ENCODE data around the gene TEX47. TPM values are rescaled to one million over a fixed set of nuclear protein-coding genes. Genes with fewer than 3 reads are reported as not detected.
A peak's percentile ranks its signal among the peaks of the same experiment; 100 is the strongest.

The TEX47 gene
- not detected in 2 replicates for total RNA-seq (2014; rRNA removed; shearing (Covaris generic))

DNA sequence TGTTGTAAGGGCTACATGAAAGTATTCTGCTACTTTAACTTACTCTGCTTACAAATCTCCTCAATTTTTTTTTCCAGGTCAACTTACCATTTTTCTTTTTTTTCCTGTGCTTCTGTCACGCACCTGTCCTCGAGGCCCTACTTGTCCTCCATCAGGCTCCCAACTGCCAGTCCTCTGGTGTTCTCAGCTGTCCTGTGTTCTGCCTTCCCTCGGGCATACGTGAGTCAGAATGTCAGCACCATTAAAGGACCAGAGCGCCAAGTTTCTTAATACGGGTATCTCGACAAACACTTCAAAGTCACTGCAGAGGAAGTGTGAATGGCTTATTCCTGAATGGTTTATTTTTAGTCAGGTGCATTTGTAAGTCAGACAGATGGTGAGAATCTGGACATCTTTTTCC, at the start of gene TEX47:
Gene TEX47 (minus strand): TSS at position 185 of the 400 bp plus-strand sequence. CDS start 795 bp downstream, outside the sequence.
- DNase-seq = no peak
- H3K36me3 ChIP-seq (replicated peaks; ENCODE audit: control insufficient read depth, insufficient read depth, low read length) = no peaks in the 10 kb centered on the region
- no peak within 1 kb of the TSS for H3K4me3 ChIP-seq (ENCODE audit: insufficient read depth, low read depth, low read length)
- H3K27me3 ChIP-seq (ENCODE audit: control insufficient read depth, insufficient read depth, low read length) = no peaks in the 10 kb centered on the region

DNA sequence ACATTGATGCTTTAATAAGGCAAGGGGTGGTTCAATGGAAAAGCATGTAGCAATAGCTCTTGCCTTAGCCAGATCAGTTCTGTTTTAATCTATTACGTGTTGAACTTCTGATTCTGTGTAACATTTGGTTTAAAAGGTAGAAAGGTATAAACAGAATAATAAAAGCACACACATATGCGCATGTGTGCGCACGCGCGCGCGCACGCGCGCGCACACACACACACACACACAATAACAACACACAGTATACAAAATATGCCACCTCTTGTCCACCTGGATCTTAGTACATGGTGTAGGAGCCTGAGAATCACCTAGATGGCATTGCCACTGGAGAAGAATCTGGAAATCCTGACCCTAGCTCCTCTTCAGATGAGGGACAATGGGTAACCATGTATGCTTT, 49.6 kb upstream of the TEX47 start:
- H3K4me3 ChIP-seq (ENCODE audit: insufficient read depth, low read depth, low read length) = no peak overlapping the region
- H3K36me3 ChIP-seq (replicated peaks; ENCODE audit: control insufficient read depth, insufficient read depth, low read length) = no peaks in the 10 kb centered on the region
- no peak for DNase-seq
- no peaks in the 10 kb centered on the region for H3K27me3 ChIP-seq (ENCODE audit: control insufficient read depth, insufficient read depth, low read length)

DNA sequence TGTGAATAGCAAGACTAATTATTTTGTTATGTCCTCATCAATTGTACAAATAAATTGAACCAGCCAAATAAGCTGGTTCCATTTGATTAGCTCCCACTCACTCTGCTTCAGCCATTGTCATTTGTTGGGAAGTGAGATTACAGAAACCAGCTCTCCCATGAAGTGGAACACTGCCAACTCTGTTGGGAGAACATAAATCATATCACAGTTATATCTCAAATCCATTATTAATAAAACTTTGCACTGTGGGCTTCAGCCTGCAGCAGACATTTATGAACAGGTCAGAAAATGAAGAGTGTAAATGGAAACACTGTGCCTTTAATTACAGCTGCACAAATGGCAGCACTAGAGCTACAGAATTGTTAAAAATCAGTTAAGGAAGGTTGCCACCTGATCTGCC, 46.7 kb upstream of the TEX47 start:
- Histone ChIP-seq H3K36me3 (replicated peaks; ENCODE audit: control insufficient read depth, insufficient read depth, low read length) (no peaks in the 10 kb centered on the region), H3K27me3 (ENCODE audit: control insufficient read depth, insufficient read depth, low read length) (no peaks in the 10 kb centered on the region), H3K4me3 (ENCODE audit: insufficient read depth, low read depth, low read length) (no peak overlapping the region)
- no peak for DNase-seq

DNA sequence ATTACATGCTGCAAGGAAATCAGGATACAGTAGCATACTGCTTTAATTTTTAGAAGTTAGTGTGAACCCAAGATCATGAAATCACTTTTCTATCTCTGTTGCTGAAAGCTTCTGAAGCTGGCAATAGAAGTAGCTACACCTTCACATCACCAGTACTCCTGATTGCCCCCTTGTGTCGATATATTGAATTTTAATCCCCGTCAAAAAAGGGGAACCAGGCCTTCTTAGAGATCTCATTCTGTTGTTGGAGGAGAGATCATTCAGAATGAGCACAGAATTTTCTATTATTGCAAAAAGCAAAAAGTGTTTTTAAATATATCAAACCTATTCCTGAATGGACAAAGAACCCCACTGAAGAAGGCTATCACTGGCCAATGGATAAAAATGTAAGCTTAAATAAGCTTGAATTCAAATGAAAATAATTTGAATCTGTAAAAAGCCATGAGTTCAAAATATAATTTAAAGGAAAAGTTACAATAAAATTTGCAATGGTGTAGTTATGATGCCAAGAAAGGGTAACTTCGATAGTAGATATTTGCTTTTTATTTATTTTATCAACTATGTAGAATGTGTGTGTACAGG, 39.7 kb upstream of the TEX47 start:
- H3K4me3 ChIP-seq (ENCODE audit: insufficient read depth, low read depth, low read length) = no peak overlapping the region
- DNase-seq = peak; percentile 21
- no peaks in the 10 kb centered on the region for H3K36me3 ChIP-seq (replicated peaks; ENCODE audit: control insufficient read depth, insufficient read depth, low read length)
- H3K27me3 ChIP-seq (ENCODE audit: control insufficient read depth, insufficient read depth, low read length) = no peaks in the 10 kb centered on the region

DNA sequence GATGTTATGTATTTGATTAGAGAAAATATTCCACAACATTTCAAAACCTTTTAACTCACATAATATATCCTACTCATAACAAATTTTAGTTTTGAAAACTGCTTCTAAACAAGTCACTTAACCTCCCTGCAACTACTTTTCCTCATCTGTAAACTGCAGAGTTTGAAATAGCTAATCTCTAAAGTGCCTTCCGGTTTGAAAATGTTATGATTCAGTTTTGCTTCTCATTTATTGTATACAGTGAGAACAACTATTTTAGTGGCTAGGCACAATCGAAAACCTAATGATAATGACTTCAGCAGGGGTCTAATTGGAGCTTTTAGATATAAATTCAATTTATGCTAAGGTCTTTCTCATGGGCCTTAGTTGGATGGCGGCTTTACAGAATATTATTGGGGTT, 30.7 kb upstream of the TEX47 start:
- H3K27me3 ChIP-seq (ENCODE audit: control insufficient read depth, insufficient read depth, low read length) = no peaks in the 10 kb centered on the region
- no peaks in the 10 kb centered on the region for H3K36me3 ChIP-seq (replicated peaks; ENCODE audit: control insufficient read depth, insufficient read depth, low read length)
- H3K4me3 ChIP-seq (ENCODE audit: insufficient read depth, low read depth, low read length) = no peak overlapping the region
- no peak for DNase-seq

DNA sequence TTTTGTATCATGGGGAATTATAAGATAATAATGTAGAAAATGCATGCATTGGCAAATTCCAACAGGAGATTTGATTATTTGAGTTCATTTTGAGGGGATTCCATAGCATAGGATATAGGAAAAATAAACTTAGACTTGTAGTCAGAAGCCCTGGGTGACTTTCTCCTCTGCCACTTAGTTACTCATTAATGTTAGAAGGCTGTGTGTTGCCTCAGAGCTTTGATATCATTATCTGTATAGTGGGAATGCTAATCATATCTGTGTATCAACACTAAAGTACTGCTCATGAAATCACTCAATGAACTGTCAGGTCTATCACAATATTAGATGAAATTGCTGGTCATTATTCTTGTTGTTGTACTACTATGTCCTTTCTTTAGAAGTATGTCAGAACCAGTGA, 23.0 kb upstream of the TEX47 start:
- Histone ChIP-seq H3K36me3 (replicated peaks; ENCODE audit: control insufficient read depth, insufficient read depth, low read length) (no peaks in the 10 kb centered on the region), H3K4me3 (ENCODE audit: insufficient read depth, low read depth, low read length) (no peak overlapping the region), H3K27me3 (ENCODE audit: control insufficient read depth, insufficient read depth, low read length) (no peaks in the 10 kb centered on the region)
- no peak for DNase-seq

DNA sequence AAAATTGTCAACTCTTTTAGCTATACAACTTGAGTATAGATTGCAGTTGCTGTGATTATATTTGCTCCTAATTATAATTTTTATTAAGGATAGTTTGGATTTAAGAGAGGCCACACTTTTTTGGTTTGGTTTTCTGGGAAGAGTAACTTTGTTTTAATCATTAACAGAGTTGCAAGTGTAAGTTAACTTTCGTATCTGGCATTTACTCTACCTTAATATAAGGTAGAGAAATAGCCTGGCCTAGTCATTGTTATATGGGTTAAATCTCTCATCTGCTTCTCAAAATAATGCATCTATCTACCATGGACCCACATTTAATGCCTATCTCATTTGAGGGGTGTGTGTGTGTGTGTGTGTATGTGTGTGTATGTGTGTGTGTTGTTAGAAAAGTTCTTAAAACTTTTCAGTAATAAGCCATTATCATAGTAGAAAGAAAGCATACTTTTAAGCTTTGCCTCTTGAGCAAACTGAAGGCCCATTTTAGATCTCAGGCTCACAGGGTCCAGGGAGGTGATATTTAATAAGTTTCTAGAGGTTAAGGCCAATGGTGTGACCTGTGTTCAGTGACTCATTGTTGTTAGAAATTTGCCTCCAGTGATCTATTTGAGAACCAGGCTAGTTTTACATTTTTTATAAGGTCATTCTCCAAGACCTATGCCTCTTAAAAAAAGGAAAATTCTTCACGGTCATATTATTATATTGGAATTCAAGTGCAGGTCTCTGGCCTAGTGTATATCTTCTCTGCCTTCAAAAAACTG, 10.9 kb upstream of the TEX47 start:
- H3K27me3 ChIP-seq (ENCODE audit: control insufficient read depth, insufficient read depth, low read length) = no peaks in the 10 kb centered on the region
- H3K36me3 ChIP-seq (replicated peaks; ENCODE audit: control insufficient read depth, insufficient read depth, low read length) = no peaks in the 10 kb centered on the region
- DNase-seq = no peak
- H3K4me3 ChIP-seq (ENCODE audit: insufficient read depth, low read depth, low read length) = no peak overlapping the region

DNA sequence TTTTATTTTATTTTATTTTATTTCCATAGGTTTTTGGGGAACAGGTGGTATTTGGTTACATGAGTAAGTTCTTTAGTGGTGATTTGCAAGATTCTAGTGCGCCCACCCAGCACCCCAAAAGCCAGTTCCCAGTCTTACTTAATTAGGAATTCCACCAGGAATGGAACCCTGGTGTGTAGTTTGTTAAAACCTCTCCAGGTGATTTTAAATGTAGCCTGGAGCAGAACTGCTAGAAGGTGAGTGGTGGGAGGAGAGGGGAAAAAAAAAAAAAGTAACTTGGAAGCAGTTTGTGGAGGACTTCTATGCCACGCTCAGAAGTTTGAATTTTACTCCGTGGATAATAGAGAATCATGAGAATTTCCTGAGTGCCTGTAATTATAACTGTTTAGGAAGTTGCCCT, 5.5 kb upstream of the TEX47 start:
- Histone ChIP-seq H3K27me3 (ENCODE audit: control insufficient read depth, insufficient read depth, low read length) (no peaks in the 10 kb centered on the region), H3K36me3 (replicated peaks; ENCODE audit: control insufficient read depth, insufficient read depth, low read length) (no peaks in the 10 kb centered on the region)

DNA sequence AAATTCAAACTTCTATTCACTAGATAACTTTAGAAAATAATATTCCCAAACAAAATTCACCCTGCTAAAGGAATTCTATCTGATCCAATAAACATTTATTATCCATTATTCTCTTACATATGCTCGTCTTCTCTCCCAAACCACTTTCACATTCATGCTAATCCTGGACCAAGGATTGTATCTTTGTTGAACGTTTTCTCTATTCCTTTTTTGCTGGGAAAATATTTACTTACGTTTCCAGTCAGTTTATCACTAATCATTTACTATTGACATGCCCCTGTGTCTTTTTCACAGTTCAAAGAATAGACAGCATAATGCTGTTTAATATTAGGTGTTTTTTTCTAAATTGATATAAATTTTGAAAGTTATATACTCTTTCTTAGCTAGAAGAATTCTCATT, 3.2 kb downstream of the TEX47 start:
- H3K4me3 ChIP-seq (ENCODE audit: insufficient read depth, low read depth, low read length) = no peak overlapping the region
- H3K27me3 ChIP-seq (ENCODE audit: control insufficient read depth, insufficient read depth, low read length) = no peaks in the 10 kb centered on the region
- no peak for DNase-seq
- H3K36me3 ChIP-seq (replicated peaks; ENCODE audit: control insufficient read depth, insufficient read depth, low read length) = no peaks in the 10 kb centered on the region

More for the DNA sequence above, 5.5 kb upstream of the TEX47 start:
- DNase-seq = no peak
- H3K4me3 ChIP-seq (ENCODE audit: insufficient read depth, low read depth, low read length) = no peak overlapping the region

DNA sequence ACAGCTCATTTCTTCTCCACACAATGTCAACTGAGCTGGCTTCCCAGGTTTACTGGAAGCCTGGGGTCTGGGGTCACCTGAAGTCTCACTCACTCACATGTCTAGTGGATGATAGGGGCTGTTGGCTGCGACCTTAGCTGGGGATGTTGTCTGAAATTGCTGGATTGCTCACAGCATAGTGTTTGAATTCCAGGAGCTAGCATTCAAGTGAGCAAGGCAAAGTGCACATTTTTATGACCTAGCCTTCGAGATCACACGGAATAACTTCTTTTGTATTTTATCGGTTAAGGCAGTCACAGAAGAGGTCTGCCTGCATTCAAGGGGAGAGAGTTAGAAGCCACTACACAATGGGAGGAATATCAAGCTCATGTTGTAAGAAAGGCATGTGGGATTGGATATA, 3.6 kb downstream of the TEX47 start:
- DNase-seq = no peak
- H3K4me3 ChIP-seq (ENCODE audit: insufficient read depth, low read depth, low read length) = no peak overlapping the region
- H3K36me3 ChIP-seq (replicated peaks; ENCODE audit: control insufficient read depth, insufficient read depth, low read length) = no peaks in the 10 kb centered on the region

DNA sequence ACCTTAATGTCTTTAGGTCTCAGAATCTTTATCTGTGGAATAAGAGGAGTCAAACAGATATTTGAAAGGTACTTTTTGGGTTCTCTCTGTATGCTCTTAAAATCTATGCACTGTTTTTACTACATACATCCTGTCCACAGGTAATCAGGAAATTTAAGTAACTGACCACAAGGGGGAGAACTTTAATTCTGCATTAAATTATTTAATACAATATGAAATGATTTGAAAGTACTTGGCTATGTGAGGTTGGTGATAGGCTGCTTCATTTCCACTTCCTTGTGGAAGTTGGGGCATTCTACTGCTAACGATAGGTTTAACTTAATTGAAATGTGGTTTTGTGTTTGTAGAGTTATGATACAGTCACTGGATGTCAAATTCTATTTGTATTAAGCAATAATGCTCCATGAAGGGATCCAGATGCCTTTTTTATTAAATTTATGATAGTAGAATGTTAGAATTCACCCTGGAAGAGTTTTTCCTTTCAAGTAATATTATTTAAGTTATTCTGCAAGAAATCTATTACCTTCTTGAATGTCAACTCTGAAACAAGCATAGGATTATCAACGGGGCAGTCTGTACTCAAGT, 6.0 kb downstream of the TEX47 start:
- Histone ChIP-seq H3K27me3 (ENCODE audit: control insufficient read depth, insufficient read depth, low read length) (no peaks in the 10 kb centered on the region), H3K4me3 (ENCODE audit: insufficient read depth, low read depth, low read length) (no peak overlapping the region), H3K36me3 (replicated peaks; ENCODE audit: control insufficient read depth, insufficient read depth, low read length) (no peaks in the 10 kb centered on the region)
- no peak for DNase-seq

More for the DNA sequence above, 3.6 kb downstream of the TEX47 start:
- no peaks in the 10 kb centered on the region for H3K27me3 ChIP-seq (ENCODE audit: control insufficient read depth, insufficient read depth, low read length)

DNA sequence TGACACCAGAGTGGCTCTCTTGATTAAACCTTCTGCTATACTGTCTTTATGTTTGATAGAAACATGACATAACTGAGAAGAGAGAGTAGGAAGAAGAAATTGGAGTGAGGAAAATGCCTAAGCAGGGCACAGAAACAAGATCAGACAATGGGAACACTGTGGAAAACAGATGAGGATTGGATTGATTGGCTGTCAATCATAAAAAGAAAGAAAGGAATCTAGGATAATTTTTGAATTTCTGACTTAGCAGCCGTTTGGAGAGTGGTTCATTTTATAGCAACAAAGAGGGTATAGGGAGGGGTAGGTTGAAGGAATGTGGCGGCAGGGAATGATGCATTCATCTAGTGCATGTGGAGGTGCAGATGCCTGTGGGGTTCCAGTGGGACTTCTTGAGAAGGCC, 7.8 kb downstream of the TEX47 start:
- DNase-seq = no peak
- Histone ChIP-seq H3K4me3 (ENCODE audit: insufficient read depth, low read depth, low read length) (no peak overlapping the region), H3K36me3 (replicated peaks; ENCODE audit: control insufficient read depth, insufficient read depth, low read length) (no peaks in the 10 kb centered on the region), H3K27me3 (ENCODE audit: control insufficient read depth, insufficient read depth, low read length) (no peaks in the 10 kb centered on the region)

DNA sequence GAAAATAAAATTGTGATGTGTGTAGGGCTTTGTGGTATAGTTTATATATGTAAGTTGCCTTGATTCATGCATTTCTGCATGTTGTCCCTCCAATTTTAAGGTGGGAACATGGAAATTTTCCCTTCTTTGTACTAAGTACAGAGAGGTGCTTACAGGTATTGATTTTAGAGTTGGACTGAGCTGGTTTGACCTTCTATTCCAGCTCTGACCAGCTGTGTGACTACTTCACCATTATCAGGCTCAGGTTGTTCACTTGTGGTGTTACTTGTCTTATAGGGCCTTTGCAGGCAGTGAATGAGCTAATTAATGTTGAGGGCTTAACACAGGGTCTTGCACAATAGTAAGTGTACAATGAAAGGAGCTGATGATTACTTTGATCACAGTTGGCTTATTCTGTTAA, 19.7 kb downstream of the TEX47 start:
- no peaks in the 10 kb centered on the region for H3K36me3 ChIP-seq (replicated peaks; ENCODE audit: control insufficient read depth, insufficient read depth, low read length)
- DNase-seq = no peak

DNA sequence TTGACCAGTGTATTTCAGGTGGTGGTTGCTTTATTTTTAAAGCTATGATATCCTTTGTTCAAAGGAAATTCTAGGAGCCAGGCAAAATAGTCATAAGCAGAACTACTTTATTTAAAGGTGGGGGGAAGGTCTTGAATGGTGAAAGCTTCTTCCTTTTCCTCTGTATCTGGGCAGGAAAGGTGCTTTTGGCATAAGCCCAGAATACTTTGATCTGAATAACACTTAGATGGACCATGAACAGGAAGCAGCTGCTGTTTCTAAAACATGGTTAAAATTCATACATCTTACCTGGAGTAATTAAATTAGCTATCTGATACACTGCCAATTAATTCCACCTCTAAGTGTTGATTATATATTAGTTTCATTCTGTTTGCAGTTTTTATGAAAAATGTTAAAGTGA, 22.8 kb downstream of the TEX47 start:
- no peak for DNase-seq
- Histone ChIP-seq H3K4me3 (ENCODE audit: insufficient read depth, low read depth, low read length) (no peak overlapping the region), H3K36me3 (replicated peaks; ENCODE audit: control insufficient read depth, insufficient read depth, low read length) (no peaks in the 10 kb centered on the region), H3K27me3 (ENCODE audit: control insufficient read depth, insufficient read depth, low read length) (no peaks in the 10 kb centered on the region)

More for the DNA sequence above, 19.7 kb downstream of the TEX47 start:
- Histone ChIP-seq H3K4me3 (ENCODE audit: insufficient read depth, low read depth, low read length) (no peak overlapping the region), H3K27me3 (ENCODE audit: control insufficient read depth, insufficient read depth, low read length) (no peaks in the 10 kb centered on the region)

DNA sequence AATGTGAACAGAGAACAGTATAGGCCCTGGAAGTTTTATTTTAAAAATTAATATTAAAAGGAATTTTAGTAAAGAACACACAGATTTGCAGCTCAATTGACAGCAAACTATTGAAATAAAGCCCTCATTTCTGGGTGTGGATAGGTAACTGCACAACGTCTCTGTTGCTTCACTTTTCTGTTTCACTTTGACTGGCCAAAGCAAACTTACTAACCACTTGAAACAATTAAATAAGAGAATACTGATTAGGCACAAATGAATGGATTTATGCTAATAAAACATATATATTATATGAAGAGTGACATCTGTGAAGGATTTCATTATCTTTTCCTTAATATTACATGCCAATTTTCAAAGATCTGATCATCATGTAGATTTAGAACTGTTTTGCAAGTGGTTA, 24.1 kb downstream of the TEX47 start:
- H3K27me3 ChIP-seq (ENCODE audit: control insufficient read depth, insufficient read depth, low read length) = no peaks in the 10 kb centered on the region
- DNase-seq = no peak
- no peaks in the 10 kb centered on the region for H3K36me3 ChIP-seq (replicated peaks; ENCODE audit: control insufficient read depth, insufficient read depth, low read length)
- H3K4me3 ChIP-seq (ENCODE audit: insufficient read depth, low read depth, low read length) = no peak overlapping the region
